Measurements from ENCODE around the gene CACNB4. TPM values are rescaled to one million over a fixed set of nuclear protein-coding genes. Genes with fewer than 3 reads are reported as not detected.
A peak's percentile ranks its signal among the peaks of the same experiment; 100 is the strongest.

The CACNB4 gene
- total and polyA plus RNA-seq, 9 of the 15 experiments (the other 6 are each of a cell fraction or from before 2014, with no cell fraction given) = 0.01 to 0.20 (median 0.04) TPM; not detected in 1

DNA sequence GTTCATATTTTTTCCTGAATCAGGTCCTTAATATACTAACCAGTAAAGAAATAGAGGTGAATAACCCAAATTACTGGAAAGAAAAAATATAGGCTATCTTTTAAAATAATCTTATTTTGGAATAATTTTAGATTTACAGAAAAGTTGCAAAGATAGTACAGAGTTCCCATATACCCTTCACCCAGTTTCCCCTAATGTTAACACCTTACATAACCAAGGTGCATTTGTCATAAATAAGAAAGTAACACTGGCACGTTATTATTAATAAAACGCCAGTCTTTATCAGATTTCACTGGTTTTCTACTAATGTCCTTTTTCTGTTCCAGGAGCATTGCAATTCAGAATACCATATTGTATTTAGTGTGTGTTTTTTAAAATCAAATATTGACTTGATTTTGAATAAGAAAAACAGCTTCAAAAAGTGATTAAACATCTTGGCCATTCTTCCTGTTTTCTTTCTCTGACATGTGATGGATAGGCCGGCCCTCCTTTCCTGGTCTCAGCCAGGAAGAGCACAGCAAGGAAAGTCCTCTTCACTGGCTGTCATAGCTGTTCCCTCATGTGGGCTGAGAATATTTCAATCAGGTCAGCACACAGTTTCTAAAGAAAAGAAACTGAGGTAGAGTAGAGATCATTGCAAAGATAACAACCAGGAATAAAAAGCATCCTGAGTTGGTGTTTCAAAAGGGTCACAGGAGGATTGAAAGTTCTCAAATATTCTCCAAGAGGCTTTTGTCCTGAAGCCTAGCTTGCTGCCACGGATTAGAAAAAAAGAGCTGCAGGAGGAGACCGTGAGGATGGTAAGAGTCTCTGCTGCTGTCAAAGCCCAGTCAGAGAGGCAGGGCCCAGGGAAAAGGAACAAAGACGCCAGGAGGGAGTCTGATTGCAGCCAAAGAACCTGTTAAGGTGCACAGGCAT, 191.3 kb downstream of the CACNB4 start (continued):
- TF ChIP-seq, protein P1, sequence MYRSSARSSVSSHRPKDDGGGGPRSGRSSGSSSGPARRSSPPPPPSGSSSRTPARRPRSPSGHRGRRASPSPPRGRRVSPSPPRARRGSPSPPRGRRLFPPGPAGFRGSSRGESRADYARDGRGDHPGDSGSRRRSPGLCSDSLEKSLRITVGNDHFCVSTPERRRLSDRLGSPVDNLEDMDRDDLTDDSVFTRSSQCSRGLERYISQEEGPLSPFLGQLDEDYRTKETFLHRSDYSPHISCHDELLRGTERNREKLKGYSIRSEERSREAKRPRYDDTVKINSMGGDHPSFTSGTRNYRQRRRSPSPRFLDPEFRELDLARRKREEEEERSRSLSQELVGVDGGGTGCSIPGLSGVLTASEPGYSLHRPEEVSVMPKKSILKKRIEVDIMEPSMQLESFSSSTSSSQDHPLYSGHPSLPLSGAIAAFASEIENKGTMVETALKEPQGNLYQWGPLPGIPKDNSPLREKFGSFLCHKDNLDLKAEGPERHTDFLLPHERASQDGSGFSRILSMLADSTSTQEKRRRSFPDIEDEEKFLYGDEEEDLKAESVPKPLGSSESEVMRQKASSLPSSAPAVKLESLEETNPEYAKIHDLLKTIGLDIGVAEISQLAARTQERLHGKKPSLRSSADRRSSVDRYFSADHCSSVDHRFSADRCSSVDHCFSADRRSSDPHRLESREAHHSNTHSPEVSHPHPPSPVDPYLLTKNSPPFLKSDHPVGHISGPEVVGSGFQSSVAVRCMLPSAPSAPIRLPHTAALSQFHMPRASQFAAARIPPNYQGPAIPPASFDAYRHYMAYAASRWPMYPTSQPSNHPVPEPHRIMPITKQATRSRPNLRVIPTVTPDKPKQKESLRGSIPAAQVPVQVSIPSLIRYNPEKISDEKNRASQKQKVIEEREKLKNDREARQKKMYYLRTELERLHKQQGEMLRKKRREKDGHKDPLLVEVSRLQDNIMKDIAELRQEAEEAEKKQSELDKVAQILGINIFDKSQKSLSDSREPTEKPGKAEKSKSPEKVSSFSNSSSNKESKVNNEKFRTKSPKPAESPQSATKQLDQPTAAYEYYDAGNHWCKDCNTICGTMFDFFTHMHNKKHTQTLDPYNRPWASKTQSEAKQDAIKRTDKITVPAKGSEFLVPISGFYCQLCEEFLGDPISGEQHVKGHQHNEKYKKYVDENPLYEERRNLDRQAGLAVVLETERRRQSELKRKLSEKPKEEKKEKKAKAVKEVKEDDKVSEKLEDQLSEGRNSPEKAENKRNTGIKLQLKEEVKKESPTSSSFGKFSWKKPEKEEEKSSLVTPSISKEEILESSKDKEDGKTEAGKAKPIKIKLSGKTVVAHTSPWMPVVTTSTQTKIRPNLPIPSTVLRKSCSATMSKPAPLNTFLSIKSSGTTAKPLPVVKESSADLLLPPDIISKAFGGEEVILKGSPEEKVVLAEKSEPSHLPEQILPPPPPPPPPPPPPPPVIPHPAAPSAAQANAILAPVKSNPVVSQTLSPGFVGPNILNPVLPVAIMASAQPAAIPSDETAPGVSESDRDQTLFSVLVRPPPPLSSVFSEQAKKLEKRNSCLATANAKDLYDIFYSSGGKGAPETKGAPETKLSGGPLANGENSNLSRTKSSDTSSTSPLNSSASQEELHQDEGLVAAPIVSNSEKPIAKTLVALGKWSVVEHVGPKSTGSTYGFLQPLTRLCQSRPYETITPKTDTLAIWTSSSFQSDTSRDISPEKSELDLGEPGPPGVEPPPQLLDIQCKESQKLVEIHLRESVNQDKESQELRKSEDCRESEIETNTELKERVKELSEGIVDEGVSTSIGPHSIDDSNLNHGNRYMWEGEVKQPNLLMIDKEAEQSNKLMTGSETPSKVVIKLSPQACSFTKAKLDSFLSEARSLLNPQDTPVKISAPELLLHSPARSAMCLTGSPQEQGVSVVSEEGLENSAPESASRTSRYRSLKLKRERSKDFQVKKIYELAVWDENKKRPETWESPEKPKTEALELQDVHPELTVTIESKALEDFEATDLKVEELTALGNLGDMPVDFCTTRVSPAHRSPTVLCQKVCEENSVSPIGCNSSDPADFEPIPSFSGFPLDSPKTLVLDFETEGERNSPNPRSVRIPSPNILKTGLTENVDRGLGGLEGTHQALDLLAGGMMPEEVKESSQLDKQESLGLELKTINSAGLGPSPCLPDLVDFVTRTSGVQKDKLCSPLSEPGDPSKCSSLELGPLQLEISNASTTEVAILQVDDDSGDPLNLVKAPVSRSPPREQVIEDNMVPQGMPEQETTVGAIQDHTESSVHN (IDR thresholded peaks at IDR 0.05; ENCODE audit: borderline replicate concordance in 1 of 2, low read depth in 1 of 2) = no peak
- TF ChIP-seq SNIP1 (IDR thresholded peaks at IDR 0.05; ENCODE audit: low read depth) (no peak), ELF1 (tag; IDR thresholded peaks at IDR 0.05) (0 out of 2 replicates have a peak, but pooled peaks have one; percentile 37), SMC3 (conservative IDR thresholded peaks at IDR 0.05; ENCODE audit: insufficient read depth, low read depth, low read length) (no peak), BRCA1 (IDR thresholded peaks at IDR 0.05) (no peak), BRCA1 (CRISPR knock-in tag; IDR thresholded peaks at IDR 0.05) (no peak), EHMT2 (IDR thresholded peaks at IDR 0.05) (no peak), CHD4 (IDR thresholded peaks at IDR 0.05; ENCODE audit: insufficient read depth, insufficient replicate concordance, low read depth, low read length, poor library complexity, severe bottlenecking) (no peak), YY1 (IDR thresholded peaks at IDR 0.05; ENCODE audit: borderline replicate concordance in 1 of 3, control insufficient read depth in 1 of 3, extremely low read depth in 1 of 3, insufficient read depth in 3 of 3, insufficient read length in 1 of 3, insufficient replicate concordance in 2 of 3, low read depth in 1 of 3, low read length in 2 of 3) (no peak)
- TF ChIP-seq, protein P2, sequence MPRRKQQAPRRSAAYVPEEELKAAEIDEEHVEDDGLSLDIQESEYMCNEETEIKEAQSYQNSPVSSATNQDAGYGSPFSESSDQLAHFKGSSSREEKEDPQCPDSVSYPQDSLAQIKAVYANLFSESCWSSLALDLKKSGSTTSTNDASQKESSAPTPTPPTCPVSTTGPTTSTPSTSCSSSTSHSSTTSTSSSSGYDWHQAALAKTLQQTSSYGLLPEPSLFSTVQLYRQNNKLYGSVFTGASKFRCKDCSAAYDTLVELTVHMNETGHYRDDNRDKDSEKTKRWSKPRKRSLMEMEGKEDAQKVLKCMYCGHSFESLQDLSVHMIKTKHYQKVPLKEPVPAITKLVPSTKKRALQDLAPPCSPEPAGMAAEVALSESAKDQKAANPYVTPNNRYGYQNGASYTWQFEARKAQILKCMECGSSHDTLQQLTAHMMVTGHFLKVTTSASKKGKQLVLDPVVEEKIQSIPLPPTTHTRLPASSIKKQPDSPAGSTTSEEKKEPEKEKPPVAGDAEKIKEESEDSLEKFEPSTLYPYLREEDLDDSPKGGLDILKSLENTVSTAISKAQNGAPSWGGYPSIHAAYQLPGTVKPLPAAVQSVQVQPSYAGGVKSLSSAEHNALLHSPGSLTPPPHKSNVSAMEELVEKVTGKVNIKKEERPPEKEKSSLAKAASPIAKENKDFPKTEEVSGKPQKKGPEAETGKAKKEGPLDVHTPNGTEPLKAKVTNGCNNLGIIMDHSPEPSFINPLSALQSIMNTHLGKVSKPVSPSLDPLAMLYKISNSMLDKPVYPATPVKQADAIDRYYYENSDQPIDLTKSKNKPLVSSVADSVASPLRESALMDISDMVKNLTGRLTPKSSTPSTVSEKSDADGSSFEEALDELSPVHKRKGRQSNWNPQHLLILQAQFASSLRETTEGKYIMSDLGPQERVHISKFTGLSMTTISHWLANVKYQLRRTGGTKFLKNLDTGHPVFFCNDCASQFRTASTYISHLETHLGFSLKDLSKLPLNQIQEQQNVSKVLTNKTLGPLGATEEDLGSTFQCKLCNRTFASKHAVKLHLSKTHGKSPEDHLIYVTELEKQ (CRISPR knock-in tag; IDR thresholded peaks at IDR 0.05) = 0 out of 2 replicates have a peak, but pooled peaks have one; percentile 1
- TF ChIP-seq, protein P3, sequence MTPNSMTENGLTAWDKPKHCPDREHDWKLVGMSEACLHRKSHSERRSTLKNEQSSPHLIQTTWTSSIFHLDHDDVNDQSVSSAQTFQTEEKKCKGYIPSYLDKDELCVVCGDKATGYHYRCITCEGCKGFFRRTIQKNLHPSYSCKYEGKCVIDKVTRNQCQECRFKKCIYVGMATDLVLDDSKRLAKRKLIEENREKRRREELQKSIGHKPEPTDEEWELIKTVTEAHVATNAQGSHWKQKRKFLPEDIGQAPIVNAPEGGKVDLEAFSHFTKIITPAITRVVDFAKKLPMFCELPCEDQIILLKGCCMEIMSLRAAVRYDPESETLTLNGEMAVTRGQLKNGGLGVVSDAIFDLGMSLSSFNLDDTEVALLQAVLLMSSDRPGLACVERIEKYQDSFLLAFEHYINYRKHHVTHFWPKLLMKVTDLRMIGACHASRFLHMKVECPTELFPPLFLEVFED (CRISPR knock-in tag; conservative IDR thresholded peaks at IDR 0.05) = no peak

All from K562 (cell line).